HG02642 (cell line): ENCODE data around the gene RNF41.

Experiments used
- ATAC-seq: cut with Tn5 transposase; IDR thresholded peaks from one replicate; pipeline ENCODE4 v1.9.1; 2021; ENCODE audit warnings: mild to moderate bottlenecking; ENCODE audit not compliant: unreplicated experiment, poor library complexity

Gene RNF41

DNA sequence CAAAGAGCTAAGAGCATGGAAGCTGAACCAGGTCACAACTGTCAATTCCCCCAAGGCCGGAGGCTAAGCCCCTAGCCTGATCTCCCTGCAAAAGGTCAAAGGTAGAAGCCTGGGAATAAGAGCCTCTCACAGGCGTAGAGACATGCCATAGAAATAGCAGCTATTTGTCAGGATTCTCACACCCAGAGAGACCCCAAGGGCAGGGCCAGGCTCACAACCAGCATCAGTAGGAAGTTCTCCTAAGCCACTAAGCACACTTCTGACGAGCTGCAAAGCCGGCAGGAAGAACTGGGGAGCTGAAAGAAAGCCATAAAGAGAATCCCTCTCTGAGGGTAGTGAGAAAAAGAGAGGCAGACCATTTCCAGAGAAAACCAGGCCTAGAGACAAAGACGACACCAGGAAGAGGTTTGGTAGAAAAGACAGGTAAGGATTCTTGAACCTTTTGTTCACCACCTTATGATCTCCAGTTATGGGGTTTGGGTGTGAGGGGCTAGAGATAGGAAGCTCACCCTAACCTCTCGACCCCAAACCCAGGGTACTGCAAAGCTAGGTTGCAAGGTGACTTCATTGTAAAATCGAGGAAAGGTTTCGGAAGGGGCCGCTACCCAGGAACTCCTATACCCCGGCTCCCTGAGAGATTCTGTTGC, 33.5 kb downstream of the RNF41 start:
- ATAC-seq: no peak

DNA sequence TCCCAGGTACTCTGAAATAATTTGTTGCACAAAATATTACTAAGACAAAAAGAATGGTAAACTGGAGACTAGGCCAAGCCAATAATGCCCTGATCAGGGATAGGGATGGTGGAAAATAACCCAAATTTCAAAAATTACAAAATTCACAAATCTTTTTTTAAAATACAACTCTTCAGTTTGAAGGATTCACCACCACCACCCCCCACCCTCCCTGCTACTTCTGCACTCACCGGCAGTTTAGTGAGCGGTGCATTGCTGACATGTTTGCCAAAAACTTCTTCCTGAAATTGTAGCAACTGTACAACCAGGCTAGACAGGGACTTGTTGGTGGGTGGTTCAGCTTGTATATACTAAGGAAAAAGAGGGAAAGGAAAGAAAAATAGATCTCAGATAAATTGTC, 34.8 kb downstream of the RNF41 start:
- ATAC-seq: no peak

DNA sequence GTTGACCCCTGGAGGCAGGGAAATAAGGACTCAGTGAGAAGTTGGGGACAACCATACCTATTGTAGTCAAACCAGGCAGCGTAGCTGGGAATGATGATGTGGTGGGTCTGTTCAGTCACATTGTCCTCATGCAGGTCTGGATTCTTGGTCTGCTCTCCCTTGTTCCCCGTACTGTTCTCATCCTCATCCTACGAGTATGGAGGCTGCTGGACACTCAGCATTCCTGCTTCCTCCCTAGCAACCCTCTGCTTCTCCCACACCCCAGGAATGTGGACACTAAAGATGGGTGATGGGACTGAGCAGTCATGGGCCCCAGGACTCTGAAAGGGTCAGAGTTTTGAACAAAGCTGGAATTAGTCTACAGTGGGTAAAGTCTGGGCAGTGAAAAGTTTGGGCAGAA, 43.4 kb downstream of the RNF41 start:
- ATAC-seq: no peak

DNA sequence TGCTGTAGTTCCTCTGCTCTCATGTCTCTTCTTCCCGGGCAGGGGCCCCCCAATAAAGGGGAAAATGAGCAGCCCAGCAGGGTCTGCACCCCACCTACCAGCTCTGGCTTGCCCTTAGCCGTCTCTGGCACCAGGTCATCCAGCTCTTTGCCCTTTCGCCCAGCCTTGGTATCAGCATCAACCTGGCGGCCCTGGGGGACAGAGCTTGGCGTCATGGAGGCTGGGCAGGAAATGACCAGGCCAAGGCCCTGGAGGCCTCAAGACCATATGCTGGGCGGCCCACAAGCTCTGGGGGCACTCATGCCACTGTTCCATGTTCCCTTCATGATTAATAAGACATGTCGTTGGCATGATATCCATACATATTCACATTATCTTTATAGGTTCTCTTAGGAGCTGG, 48.9 kb downstream of the RNF41 start:
- ATAC-seq: no peak

DNA sequence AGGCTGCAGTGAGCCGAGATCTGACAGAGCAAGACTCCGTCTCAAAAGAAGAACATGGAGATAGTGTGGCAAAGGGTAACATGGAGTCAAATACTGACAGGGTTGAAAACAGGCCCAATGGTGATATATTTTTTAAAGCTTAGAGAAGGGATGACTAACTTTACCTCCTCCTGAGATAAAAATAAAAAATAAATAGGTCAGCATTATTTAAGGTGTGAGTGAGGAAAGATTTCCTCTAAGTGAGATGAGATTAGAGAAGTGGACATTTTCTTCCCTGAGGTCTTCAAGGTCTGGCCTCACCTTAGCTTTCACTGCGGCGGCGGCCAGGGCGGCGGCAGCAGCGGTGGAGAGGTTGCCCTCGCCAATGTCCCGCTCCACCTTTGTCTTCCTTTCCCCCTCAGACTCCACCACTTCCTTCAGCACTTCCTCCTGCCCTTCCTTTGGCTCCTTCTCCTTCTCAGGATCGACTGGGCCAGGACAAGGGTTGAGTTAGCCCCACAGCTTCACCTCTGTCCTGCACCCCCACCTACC, 52.4 kb downstream of the RNF41 start:
- ATAC-seq: no peak

DNA sequence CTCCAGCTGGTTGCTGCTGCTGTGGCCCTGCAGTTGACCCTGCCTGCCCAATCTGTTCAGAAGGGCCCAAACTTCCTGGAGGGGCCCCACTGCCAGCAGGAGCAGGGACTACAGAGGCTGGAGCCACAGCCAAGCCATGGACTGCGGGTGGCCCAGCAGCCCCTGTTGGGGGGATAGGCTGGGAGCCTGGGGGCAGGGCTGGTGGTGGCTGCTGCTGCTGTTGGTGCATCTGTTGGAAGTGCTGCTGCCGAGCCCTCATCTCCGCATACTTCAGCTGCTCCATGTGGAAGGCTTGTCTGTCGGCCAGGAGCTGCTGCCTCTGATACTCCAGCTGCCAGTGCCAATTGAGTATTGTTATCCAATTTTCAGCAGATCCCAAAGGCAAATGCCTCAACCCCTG, 56.4 kb downstream of the RNF41 start:
- no peak for ATAC-seq

DNA sequence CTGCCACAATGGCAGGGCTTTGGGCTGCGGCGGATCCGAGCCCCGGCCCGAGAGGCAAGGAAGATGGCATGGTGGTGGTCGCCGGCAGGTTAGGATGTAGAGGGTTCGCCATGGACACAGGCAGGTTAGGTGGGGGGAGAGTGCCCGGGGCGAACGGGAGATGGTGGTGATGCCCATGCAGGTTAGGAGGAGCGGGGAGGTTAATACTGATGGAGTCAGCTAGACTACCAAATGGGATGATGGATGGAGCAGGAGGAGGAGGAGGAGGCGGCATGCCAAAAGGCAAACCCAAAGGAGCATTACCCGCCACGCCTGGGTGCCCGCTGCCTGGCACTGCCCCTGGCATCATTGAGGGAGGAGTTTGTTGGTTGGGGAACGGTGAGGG, 57.4 kb downstream of the RNF41 start:
- ATAC-seq: no peak

DNA sequence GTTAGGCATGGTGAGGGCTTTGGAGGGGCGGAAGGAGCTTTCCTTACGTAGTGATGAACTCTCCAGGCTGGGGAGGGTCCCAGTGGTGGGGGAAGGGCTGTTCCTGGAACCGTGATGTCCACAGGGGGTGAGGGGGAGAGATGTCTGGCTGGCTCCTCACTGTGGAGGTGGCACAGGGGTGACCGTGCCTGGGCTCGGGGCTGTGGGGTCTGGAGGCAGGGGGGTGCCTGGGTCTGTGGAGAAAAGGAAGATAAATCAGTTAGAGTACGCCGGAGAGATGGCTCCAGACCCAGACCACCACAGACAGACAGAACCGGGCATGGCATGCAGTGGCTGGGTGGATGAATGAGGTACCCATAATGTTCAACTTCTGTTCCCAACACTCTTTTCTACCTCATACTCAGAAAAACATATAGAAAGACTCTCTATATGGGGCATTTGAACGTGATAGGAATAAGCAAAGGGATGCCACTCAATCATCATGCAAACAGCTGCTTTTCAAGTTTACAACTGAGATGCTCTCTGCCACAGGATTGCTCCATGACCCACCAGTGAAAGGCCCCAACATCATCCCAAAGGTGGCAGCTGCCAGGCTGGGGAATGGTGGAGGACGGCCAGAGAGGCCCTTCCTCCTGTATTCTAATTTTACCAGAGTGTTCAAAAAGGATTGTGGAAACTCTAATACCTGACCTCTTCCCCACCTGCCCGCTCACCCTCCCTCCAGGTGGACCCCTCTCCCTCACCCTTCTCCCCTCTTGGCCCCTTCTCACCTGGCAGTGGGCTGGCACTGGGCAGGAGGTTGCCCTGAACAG, 58.0 kb downstream of the RNF41 start:
- no peak for ATAC-seq

DNA sequence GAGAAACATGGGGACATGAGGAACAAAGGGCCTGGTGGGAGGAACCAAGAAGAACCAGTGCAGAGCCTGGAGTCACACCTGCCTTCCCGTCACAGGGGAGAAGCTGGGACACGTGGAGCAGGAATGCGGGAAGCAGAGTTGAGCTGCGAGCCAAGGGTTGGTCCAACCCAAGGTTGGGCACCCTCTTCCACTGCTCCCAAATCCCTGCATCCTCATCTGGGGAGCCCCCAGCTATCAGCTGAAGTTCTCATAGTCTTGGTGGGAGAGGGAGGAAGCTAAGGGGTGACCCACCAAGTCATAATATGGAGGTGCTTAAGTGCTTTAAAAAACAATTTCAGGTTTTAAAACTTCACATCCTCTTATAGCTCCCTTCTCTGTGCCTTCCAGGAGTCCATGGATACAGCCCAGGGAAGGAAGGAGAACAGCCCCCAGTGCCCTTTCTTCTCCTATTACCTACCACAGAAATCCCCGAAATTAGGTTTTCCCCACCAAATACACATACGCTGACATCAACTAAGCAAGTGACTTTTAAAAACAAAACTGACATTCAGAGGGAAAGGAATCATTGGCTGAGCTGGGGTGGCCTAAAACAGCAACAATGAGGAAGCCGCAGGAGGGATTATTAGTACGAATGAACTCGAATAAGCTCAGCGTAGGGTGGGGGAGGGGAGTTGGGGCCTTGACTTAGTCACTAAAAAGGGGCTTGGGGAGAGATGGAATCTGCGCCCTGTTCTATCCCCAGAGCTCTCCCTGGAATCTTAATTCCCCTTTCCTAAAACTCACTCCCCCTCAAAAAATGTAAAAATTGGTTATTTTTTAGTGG, 59.0 kb downstream of the RNF41 start:
- no peak for ATAC-seq

DNA sequence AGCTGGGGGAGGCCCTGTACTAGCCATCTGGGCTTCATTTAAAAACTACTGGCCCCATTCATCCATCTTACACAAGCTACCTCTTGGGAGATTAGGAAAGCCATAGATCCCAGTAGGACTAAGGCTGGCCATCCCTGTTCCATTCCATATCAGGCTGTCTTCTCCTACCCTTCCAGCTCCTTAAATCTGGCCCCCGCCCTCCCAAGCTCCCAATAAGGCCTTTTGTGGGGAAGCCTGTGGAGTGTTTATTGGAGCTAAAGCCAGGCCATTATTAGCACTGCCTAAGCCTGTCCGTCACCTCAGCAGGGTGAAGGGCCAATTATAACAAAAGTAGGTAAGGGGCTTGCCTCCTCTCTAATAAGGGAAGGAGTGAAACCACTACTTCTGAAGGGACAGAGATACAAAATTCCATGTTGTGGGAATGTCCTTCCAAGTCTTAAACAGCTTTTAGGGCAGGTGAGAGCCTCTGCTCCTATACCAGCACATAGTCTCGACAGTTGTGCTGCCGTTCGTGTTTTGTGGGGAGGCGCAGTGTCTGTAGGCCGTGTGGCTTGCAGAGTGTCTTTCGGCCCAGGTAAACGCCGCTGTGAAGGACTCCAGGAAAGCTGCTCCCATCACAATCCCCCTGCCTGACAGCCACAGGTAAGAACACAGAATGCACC, 59.9 kb downstream of the RNF41 start:
- ATAC-seq: no peak

DNA sequence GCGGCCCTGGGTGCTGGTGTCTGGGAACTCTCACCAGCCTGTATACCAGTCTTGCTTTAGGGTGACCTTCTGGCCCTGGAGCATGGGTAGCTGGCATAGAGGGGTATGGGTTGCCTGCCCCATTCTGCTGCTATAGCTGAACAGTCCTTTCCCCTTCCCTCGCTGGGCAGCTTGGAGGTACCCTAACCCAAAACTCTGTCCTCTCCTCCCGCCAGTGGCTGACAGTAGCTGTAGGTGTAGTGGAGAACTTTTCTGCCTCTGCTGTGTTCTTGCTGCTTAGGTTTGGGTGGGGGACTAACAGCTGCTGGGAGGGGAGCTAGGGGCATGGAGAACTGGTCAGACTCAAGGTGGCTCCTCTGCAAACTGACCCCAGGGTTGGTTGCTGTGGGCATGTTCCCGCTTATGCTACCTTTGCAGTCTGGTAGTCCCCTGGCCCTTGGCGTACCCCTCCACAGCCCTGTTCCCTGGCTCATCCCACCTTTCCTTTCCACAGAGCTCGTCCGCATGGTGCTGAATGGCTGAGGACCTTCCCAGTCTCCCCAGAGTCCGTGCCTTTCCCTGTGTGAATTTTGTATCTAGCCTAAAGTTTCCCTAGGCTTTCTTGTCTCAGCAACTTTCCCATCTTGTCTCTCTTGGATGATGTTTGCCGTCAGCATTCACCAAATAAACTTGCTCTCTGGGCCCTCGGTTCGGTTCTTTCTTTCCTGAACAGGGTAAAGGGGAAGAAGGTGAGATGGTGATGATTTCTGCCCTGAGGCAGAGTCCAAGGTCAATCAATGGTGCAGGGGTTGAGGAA, 60.6 kb downstream of the RNF41 start:
- ATAC-seq: no peak

DNA sequence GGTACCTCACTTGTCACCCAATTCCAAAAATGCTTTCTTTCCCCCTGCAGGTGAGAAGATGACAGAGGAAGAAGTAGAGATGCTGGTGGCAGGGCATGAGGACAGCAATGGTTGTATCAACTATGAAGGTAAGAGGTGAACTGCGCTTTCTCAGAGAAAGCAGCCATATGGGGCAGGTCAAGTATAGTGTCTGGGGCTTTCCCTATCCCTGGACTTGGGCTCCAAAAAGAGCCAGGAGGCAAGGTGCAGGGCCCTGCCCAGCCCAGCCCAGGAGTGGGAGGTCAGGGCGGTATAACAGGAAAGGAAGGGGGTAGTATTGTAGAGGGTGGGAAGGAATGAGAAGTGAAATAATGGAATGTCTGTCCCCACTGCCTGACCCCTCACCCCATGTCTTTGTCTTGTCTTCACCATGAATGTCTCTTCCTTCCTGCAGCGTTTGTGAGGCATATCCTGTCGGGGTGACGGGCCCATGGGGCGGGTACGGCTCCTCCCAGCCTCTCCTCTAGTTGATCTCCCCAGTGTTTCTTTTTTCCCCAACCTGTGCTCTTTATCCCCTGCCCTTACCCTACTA, 61.4 kb downstream of the RNF41 start:
- ATAC-seq: no peak

DNA sequence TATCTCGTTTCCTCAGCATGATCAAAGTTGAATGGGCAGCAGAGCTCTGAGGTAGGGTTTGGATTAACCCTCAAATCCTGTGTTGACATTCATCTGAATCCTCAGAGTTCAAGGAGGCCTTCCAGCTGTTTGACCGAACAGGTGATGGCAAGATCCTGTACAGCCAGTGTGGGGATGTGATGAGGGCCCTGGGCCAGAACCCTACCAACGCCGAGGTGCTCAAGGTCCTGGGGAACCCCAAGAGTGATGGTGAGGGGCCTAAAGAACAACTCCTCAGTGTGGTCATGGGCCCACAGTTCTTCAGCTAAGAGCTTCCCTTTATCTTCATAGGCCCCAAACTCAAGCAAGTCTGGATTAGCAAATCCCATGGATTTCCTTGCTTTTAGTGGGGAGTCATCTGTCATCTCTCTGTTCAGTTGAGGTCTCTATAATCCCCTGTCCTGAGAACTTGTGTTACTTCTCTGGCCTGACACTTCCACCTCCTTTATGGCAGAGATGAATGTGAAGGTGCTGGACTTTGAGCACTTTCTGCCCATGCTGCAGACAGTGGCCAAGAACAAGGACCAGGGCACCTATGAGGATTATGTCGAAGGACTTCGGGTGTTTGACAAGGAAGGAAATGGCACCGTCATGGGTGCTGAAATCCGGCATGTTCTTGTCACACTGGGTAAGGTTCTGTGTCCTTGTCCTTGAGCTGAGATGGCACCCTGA, 62.1 kb downstream of the RNF41 start:
- ATAC-seq: no peak

DNA sequence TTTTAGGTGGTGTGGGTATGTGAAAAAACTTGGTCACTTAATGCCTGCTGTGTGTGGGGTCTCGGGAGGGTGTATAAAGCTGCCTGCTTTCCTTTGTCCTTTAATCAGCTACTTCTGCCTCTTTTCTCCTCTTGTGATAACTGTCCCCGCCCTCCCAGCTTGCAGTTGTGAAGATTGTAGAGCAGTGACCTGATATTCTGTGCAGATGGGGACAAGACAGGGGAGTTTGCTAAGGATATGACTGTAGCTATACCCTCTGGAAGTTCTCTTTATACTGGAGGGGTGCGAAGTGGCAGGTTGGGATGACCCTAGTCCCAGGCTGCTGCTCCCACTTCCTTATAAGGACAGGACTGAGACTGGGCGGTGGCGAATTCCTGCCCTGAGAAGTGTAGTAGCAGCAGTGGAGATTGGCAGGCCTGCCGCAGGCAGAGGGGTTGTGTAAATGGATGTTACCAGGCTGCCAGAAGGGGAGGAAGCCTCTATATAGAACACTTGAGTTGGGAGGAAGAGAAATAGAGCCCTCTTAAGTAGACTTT, 62.7 kb downstream of the RNF41 start:
- ATAC-seq: no peak

DNA sequence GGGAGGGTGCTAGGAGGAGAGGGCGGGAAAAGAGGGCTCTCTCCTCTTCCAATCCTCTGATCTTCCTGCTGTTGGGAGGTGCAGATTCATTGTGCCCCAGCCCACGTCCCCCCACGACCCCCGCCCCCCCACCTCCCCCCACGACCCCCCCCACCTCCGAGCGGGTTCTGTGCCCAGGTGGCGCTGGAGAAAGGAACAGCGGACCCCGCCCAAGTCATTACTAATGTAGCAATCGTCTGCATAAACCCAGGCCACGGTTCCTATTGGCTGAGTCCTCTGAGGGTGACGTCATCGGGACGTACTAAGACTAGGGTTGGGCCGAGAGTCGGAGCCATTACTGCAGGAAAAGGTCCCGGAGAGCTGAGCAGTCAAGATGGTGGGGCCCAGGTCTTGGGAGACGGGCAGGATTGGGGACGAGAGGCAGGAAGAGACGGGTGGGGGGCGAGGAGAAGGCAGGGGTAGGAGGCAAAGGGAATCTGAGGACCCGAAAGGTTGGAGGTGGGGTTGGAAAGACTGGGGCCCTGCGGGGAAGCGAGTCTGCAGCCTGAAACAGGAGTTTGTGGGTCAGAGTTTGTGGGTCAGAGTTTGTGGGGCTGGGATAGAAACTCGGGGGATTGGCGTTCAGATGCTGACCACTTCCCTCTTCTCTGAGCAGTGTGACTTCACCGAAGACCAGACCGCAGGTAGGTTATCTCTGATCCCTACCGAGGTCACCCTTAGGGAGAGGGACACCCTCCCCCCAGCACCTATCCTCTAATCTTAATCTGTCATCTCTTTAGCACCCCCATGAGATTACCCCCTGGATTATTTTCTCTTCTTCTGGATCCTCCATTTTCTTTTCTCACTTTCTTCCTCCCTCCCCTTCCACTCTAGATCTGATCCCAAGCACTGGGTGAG, 63.4 kb downstream of the RNF41 start, which contains the start of gene MYL6:
MYL6 (plus strand) TSS at position 331 of the 897 bp plus-strand sequence; CDS start at position 374, 43 bp downstream.
- peak; percentile 91 for ATAC-seq

DNA sequence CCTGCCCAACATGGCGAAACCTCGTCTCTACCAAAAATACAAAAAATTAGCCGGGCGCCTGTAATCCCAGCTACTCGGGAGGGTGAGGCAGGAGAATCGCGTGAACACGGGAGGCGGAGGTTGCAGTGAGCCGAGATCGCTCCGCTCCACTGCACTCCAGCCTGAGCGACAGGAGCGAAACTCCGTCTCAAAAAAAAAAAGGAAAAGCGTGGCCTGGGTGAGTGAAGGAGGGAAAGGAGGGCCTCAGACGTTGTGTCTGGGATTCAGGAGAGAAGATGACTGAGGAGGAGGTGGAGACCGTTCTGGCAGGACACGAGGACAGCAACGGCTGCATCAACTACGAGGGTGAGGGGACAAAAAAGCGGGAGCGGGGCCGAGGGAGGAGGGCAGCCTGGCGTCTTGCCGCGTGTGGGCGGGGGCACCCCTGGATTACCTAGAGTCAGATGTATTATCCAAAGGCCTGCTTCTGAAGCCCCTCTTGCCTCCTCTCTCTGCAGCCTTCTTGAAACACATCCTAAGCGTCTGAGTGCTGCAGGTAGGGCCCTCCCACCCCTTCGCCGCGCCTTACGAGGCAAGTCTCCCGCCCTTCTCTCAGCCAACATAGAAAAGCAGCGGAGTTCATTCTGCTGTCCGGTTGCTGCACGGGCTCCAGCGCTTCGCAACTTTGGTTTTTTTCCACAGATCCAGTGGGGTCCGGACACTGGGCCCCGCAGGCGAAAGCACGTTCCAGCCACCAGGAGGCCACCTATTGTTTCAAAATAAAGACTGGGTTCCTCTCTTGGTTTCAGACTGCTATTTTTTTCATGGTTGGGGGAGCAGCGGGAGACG, 64.3 kb downstream of the RNF41 start:
- ATAC-seq: peak; percentile 34
